8988T (cell line): Measurements from ENCODE around the gene ZG16.
"Not testable (repeated sequence)": the region's sequence is repeated elsewhere in the genome, so short reads cannot be mapped to it uniquely, and the experiment has no call there.

Experiments
- DNase-seq: peaks from one replicate; pipeline ENCODE4 v3.0.0; 2011

ZG16 gene, protein sequence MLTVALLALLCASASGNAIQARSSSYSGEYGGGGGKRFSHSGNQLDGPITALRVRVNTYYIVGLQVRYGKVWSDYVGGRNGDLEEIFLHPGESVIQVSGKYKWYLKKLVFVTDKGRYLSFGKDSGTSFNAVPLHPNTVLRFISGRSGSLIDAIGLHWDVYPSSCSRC

DNA sequence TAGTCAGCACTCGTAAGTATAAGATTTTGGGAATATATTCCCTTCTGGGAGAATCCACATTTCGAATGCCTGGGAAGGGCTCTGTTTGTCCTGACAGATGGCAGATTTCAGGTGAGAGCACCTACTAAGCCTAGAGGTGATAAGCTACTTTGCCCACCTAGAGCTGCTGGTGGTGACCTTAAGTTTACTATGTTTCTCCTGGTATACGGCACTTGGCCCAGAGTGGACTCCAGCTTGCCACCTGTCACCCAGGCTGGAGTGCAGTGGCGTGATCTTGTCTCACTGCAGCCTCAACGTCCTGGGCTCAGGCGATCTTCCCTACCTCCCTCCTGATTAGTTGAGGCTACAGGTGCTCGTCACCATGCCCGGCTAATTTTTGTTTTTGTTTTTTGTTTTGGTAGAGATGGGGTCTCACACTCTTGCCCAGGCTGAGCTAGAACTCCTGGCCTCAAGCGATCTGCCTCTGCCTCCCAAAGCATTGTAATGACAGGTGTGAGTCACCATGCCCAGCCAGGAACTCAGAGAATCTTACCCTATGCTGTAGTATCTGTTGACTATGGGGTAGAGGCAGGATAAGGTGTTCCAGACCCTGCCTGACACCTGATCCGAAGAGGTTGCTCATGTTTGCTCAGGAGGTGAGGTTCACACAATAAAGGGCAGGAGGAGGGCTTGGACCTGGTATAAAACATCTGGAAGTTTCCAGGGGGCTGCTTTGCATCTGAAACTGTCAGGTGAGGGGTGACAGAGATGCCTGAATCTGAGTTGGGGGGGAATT lies at the start of gene ZG16:
TSS of gene ZG16 (plus strand) at position 681 of the 775 bp plus-strand sequence. CDS start 1,011 bp downstream, outside the sequence.
- DNase-seq = no peak

DNA sequence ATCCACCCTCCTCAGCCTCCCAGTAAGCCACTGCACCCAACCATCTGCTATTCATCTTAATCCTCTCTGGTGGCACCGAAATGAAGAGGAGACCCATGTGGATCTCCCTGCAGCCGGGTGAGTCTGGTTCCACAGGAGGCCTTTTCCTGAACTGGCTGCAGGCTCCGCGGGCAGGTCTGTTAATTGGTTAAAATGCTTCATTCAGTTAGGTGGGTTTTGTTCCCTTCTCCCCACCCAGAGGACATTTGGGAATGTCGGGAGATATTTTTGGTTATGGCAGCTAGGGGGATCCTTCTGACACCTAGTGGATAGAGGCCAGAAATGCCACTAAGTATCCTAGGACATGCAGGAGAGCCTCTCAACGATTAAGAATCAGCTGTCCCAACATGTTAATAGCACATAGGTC lies 48.9 kb upstream of the ZG16 start:
- peak; percentile 40 for DNase-seq

DNA sequence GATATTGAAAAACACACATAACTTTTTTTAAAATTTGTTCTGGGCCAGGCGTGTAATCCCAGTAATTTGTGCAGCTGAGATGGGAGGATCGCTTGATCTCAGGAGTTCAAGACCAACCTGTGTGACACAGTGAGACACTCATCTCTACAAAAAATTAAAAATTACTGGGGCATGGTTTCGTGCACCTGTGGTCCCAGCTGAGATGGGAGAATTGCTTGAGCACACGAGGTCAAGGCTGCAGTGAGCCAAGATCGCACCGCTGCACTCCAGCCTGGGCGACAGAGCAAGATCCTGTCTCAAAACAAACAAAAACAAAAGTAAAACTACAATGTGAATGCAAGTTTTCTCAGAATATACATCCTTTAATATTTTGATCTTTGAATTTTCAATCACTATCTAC lies 47.4 kb upstream of the ZG16 start:
- no peak for DNase-seq

DNA sequence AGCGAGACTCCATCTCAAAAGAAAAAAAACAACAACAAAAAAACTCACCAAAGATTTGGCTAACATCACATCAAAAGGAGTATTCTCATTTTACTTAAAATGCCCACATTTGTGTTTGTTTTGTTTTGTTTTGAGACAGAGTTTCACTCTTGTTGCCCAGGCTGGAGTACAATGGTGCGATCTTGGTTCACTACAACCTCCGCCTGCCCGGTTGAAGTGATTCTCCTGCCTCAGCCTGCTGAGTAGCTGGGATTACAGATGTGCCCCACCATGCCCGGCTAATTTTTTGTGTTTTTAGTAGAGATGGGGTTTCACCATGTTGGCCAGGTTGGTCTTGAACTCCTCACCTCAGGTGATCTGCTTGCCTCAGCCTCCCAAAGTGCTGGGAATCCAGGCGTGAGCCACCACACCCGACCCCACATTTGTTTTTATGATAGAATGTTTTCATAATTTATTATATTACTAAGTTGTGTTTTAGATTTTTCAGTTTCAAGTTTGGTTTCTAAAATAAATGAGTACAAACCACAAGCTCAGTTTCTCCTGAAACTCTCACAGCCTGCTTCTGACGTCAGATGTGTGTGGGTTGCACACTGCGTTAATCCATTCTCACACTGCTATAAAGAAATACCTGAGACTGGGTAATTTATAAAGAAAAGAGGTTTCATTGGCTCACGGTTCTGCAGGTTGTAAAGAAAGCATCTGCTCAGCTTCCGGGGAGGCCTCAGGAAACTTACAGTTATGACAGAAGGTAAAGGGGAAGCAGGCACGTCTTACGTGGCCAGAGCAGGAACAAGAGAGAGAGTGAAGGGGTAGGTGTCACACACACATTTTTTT lies 46.1 kb upstream of the ZG16 start:
- not testable (repeated sequence) for DNase-seq

GRCh38 chr16:29734786-29735185 lies 43.3 kb upstream of the ZG16 start:
- no peak for DNase-seq

DNA sequence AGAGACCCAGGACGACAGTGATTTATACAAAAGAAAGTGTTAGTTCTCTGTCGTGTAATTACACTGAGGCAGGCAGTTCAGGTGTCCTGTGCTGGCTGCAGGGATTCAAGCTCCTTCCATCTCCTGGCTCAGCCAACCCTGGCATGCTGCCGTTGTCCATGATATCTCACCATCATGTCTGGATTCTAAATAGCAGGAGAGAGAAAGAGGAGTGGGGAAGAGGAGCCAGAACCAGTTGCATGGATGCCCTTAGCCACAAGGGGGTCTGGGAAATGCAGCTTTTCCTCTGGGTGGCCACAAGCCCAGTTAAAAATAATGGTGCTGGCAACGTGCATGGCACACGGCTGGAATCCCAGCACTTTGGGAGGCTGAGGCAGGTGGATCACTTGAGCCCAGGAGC lies 41.9 kb upstream of the ZG16 start:
- no peak for DNase-seq

GRCh38 chr16:29736764-29737163 lies 41.3 kb upstream of the ZG16 start:
- DNase-seq = no peak

DNA sequence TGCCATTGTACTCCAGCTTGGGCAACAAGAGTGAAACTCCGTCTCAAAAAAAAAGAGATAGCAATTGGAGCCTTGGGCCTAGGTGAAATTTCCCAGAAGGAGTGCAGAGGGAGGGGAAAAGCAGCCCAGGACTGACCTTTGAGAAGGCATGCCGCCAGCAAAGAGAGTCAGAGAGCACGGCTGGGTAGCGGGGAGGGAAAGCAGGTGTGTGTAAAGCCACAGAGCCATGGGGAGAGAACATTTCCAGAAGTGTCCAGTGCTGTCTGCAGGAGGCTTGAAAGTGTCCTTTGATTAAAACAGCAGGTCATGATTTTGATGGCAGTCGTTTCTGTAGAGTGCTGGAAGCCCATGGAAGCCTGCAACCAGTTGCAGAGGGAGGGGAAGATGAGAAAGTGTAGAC lies 40.3 kb upstream of the ZG16 start:
- no peak for DNase-seq

GRCh38 chr16:29738514-29738913 lies 39.5 kb upstream of the ZG16 start:
- DNase-seq = no peak

DNA sequence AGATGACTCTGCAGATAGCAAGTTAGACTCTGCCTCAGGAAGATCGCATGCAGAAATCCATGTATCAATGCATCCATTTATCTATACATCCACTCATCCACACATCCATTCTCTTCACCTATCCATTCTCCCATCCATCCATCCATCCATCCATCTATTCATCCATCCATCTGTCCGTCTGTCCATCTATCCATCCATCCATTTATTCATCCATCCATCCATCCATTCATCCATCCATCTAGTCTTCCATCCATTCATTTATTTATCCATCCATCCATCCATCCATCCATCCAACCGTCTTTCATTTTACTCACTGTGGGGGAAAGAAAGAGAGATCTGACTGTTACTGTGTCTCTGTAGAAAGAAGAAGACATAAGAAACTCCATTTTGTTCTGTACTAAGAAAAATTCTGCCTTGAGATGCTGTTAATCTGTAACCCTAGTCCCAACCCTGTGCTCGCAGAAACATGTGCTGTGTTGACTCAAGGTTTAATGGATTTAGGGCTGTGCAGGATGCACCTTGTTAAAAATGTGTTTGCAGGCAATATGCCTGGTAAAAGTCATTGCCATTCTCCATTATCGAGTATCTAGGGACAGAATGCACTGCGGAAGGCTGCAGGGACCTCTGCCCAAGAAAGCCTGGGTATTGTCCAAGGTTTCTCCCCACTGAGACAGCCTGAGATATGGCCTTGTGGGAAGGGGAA lies 38.0 kb upstream of the ZG16 start:
- DNase-seq = not testable (repeated sequence)

GRCh38 chr16:29740630-29741015 lies 37.4 kb upstream of the ZG16 start:
- DNase-seq = not testable (repeated sequence)

DNA sequence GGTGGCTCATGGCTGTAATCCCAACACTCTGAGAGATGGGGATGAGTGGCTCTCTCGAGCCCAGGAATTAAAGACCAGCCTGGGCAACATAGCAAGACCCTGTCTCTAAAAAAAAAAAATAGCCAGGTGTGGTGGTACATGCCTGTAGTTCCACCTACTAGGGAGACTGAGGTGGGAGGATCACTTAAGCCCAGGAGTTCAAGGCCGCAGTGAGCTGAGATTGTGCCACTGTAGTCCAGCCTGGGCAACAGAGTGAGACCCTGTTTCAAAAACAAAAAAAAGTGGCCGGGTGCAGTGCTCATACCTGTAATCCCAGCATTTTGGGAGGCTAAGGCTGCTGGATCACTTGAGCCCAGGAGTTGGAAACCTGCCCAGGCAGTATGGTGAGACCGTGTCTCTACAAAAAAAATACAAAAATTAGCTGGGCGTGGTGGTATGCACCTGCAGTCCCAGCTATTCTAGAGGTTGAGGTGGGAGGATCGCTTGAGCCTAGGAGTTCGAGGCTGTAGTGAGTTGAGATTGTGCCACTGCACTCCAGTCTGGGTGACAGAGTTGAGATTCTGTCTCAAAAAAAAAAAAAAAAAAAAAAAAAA lies 35.3 kb upstream of the ZG16 start:
- DNase-seq = no peak

DNA sequence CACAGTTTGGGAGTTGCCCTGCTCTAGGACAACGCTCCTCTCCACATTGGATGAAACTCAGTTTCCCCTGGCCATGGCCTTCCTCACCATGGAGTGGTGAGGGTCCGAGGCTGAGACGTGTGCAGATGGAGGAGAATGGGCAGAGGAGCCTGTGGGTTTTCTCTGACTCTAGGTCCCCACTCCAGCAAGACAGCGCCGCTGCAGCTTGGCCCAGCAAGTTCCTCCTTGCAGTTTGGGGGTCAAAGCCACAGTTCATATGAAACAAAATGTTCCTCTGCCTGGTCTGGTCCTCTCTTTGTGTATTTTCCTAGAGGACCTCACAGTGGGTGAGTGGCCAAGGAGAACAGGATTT lies 34.6 kb upstream of the ZG16 start:
- no peak for DNase-seq

- DNase-seq = no peak
Measured at GRCh38 chr16:29743827-29744531, 34.1 kb upstream of the ZG16 start.

DNA sequence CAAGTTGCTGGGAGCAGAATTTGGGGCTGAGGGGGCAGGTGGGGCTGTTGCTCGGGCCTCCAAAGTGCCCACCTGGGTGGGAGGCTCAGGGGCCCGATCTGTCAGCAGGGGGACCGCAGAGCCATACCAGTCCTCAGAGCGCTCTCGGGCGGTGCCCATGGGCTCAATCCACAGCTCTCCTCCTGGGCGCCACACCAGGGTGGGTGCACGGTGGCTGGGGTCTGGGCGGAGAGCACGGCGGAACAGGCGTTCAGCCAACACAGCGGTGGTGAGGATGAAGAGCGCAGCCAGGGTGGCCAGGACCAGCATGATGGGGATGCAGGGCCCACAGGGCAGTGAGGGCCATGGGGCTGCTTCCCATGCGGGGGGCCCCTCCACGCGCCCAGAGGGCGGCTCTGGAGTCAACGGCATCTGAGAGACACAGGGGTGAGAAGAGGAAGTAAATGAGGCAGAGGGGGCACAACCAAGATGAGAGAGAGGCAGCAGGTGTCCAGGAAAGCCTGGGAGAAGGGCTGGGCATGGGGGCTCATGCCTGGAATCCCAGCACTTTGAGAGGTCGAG lies 33.4 kb upstream of the ZG16 start:
- no peak for DNase-seq

DNA sequence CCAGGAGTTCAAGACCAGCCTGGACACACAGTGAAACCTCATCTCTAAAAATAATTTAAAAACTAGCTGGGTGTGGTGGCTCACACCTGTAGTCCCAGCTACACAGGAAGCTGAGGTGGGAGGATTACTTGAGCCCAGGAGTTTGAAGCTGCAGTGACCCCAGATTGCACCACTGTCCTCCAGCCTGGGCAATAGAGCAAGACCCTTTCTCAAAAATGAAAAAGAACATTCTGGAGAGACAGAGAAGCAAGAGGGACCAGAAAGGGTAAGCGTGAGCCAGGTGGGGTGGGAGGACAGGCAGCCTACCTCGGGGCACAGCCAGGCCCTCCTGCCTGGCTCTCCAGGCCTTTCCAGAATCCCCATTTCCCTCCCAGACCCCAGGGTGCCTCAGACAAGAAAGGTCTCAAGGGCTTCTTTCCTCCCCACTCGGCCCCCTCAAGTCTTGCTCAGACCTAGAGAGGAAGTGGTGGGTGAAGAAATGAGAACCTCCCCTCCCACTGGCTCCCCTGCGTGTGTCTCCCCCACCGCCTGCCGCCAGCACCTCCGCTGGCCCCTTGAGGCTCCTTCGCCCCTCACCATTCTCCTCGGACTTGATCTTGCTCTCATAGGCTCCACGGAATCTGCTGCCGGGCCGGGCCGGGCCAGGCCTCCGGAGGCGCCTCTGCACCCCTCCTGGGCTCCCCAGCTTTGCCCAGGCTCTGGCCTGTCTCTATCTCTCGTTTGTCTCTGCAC lies 32.8 kb upstream of the ZG16 start:
- no peak for DNase-seq

GRCh38 chr16:29745853-29746345 lies 32.2 kb upstream of the ZG16 start, which contains the start of gene C16orf54:
C16orf54 (minus strand) TSS chr16:29745990; CDS start chr16:29744951, 1,039 bp downstream.
- no peak for DNase-seq

DNA sequence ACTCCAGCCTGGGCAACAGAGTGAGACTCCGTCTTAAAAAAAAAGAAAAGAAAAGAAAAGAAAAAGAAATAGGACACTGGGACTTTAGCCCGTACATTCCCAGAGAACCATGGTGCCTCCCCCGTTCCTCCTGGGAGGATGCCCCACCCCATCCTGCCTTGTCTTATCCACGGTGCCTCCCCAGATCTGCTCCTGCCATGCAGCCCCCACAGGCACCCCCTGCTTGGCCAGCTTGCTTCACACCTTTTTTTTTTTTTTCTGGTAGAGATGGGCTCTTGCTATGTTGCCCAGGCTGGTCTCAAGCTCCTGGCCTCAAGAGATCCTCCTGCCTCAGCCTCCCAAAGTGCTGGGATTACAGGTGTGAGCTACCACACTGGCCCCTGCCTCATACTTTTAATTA lies 31.5 kb upstream of the ZG16 start:
- DNase-seq = not testable (repeated sequence)

DNA sequence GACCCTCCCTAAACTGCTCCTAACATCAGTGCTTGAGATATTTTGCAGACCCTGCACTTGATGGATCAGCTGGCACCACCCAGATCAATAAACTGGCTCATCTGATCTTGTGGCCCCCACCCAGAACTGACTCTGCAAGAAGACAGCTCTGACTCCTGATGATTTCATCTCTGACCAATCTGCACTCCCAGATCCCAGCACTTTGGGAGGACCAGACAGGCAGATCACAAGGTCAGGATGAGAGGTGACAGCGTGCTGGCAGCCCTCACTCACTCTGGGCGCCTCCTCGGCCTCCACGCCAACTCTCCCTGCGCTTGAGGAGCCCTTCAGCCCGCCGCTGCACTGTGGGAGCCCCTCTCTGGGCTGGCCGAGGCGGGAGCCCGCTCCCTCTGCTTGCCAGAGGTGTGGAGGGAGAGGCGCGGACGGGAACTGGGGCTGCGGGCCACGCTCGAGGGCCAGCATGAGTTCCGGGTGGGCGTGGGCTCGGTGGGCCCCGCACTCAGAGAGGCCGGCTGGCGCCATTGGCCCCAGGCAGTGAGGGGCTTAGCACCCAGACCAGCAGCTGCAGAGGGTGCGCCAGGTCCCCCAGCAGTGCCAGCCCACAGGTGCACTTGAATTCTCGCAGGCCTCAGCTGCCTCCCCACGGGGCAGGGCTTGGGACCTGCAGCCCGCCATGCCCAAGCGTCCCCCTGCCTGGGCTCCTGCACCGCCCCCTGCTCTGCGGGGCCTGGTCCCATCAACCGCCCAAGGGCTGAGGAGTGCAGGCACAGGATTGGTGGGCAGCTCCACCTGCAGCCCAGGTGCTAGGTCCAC lies 29.9 kb upstream of the ZG16 start:
- DNase-seq = no peak

DNA sequence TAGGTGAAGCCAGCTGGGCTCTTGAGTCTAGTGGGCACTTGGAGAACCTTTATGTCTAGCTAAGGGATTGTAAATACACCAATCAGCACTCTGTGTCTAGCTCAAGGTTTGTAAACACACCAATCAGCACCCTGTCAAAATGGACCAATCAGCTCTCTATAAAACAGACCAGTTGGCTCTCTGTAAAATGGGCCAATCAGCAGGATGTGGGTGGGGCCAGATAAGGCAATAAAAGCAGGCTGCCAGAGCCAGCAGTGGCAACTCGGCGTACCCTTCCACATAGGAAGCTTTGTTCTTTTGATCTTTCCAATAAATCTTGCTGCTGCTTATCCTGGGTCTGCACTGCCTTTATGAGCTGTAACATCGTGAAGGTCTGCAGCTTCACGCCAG lies 29.3 kb upstream of the ZG16 start:
- not testable (repeated sequence) for DNase-seq
